Dedifferentiated amniotic fluid mesenchymal stem cell (primary cell): Measurements from ENCODE around the gene OSGIN1.

ENCODE experiments used
- DNase-seq: peaks from one replicate; pipeline ENCODE4 v3.0.0-alpha.2; 2016; ENCODE audit errors: extremely low spot score

The OSGIN1 gene

GRCh38 chr16:83957296-83957855 is 4.3 kb downstream of the OSGIN1 start:
- DNase-seq, result no peak

- no peak for DNase-seq
Observed at GRCh38 chr16:83958137-83958845, 5.3 kb downstream of the OSGIN1 start.

GRCh38 chr16:83958846-83959565 is 6.0 kb downstream of the OSGIN1 start:
- DNase-seq, result no peak

GRCh38 chr16:83959656-83960434 is 6.8 kb downstream of the OSGIN1 start:
- no peak for DNase-seq

- no peak for DNase-seq
Observed at GRCh38 chr16:83960521-83961249, 7.6 kb downstream of the OSGIN1 start.

GRCh38 chr16:83961591-83961990 is 8.6 kb downstream of the OSGIN1 start:
- DNase-seq, result no peak

GRCh38 chr16:83963277-83964119 is 10.5 kb downstream of the OSGIN1 start:
- DNase-seq, result no peak

GRCh38 chr16:83964684-83965443 is 11.8 kb downstream of the OSGIN1 start:
- DNase-seq, result no peak

- DNase-seq, result no peak
Observed at GRCh38 chr16:83965444-83966152, 12.6 kb downstream of the OSGIN1 start.

GRCh38 chr16:83966153-83966696 is 13.2 kb downstream of the OSGIN1 start:
- DNase-seq, result no peak

GRCh38 chr16:83967091-83967490 is 14.1 kb downstream of the OSGIN1 start:
- DNase-seq, result no peak

GRCh38 chr16:83967838-83968305 is 14.8 kb downstream of the OSGIN1 start, which contains the start of gene NECAB2:
Gene NECAB2 (plus strand): TSS chr16:83968244. CDS start chr16:83968649, 405 bp downstream.
- DNase-seq, result no peak

- no peak for DNase-seq
Observed at GRCh38 chr16:83968306-83968851, 15.3 kb downstream of the OSGIN1 start.

GRCh38 chr16:83968891-83969649 is 16.0 kb downstream of the OSGIN1 start:
- no peak for DNase-seq

- DNase-seq, result no peak
Observed at GRCh38 chr16:83969771-83970429, 16.9 kb downstream of the OSGIN1 start.

- DNase-seq, result no peak
Observed at GRCh38 chr16:83970430-83970815, 17.4 kb downstream of the OSGIN1 start.
